WI38 (cell line): ENCODE measurements around the gene AGBL4.

ENCODE experiments used
- H3K4me3 ChIP-seq: 2 replicates; pipeline ENCODE4 v1.5.1; 2011; ENCODE audit warnings: low read depth, mild to moderate bottlenecking, control low read depth, low read length
- TF ChIP-seq, protein P1 (sequence below): IDR thresholded peaks from 2 replicates; pipeline ENCODE4 v1.5.1; 2012; ENCODE audit warnings: low read depth, mild to moderate bottlenecking, control low read depth, low read length

The AGBL4 gene

DNA sequence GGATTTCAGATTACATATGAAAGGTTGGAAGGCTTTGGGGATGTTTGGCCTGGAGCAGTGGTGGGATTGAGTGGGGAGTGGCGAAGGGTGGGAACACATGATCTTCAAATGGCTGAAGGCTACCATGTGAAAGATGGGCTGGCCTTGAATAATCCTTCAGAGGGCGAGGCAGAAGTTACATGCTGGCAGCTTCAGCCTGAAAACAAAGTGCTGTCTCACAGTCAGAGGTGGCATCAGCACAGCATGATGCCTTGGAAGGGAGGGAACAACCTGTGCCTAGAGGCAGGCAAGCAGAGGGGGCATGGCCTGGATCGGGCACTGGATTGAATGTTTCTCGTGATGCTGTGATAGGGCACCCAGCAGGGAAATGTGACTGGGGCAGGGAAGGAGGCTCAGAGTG lies 1377.9 kb downstream of the AGBL4 start:
- TF ChIP-seq, protein P1, sequence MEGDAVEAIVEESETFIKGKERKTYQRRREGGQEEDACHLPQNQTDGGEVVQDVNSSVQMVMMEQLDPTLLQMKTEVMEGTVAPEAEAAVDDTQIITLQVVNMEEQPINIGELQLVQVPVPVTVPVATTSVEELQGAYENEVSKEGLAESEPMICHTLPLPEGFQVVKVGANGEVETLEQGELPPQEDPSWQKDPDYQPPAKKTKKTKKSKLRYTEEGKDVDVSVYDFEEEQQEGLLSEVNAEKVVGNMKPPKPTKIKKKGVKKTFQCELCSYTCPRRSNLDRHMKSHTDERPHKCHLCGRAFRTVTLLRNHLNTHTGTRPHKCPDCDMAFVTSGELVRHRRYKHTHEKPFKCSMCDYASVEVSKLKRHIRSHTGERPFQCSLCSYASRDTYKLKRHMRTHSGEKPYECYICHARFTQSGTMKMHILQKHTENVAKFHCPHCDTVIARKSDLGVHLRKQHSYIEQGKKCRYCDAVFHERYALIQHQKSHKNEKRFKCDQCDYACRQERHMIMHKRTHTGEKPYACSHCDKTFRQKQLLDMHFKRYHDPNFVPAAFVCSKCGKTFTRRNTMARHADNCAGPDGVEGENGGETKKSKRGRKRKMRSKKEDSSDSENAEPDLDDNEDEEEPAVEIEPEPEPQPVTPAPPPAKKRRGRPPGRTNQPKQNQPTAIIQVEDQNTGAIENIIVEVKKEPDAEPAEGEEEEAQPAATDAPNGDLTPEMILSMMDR = no peak
- no peak overlapping the region for H3K4me3 ChIP-seq

DNA sequence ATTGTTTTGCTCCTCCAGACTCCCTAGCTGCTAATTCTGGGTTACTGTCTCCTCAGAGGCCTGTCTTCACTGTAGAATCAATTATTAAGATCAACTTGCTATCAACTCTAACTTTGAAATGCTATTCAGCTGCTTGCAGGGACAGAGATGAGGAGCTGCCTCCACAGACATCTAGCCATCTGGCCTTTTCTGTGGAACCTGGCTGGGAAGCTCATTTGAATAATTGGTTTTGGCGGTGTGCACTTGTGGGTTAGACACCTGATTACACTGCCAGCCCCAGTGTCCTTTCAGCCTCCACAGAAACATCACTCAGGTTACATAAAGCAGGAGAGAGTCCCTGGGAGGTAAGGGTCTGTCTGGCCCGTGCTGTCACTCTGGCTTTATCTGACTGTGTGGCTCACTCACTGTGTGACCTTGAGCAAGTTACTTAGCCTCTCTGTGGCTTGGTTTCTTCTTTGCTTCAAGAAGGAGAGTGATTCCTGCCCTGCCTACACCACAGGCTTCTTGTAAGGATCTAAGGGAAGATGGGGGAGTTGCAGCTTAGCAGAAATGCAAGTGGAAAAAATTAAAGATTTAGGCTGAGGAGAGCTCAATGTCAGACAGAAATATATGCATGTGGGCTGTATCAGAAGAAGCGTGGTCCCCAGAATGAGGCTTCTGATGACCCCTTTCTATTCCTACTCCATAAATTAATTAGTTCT lies 1378.7 kb downstream of the AGBL4 start:
- no peak overlapping the region for H3K4me3 ChIP-seq
- TF ChIP-seq, protein P1 = no peak

DNA sequence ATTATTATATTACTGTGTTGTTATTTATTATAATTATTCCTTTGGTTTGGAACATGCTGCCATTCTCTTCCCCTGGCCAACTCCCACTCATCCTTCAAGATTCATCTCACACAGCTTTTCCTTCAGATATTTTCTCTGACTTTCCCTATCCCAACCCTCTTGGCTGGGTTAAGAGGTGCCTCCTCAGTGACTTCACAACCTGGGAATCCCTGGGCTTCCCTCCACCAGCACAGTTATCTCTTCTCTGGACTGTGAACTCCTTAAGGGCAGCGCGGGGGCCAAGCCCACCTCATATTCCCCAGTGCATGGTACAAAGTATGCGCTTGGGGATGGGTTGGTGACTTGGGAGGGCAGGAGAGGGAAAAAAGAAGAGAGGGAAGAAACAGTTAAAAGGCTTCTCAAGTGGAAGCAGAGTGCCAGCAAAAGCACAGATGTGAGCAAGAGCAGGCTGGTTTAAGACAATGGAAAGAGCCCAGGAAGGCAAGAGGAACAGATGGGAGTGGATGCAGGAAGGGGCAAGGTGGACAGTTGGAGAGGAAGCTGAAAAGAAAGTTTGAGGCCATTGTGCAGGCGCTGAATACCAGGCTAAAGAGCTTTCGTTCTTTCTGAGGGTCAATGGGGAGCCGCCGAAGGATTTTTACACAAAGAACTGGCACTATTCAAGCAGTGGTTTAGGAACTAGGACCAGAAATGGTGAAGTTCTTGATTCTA lies 1379.4 kb downstream of the AGBL4 start:
- TF ChIP-seq, protein P1 = no peak
- H3K4me3 ChIP-seq = no peak overlapping the region

DNA sequence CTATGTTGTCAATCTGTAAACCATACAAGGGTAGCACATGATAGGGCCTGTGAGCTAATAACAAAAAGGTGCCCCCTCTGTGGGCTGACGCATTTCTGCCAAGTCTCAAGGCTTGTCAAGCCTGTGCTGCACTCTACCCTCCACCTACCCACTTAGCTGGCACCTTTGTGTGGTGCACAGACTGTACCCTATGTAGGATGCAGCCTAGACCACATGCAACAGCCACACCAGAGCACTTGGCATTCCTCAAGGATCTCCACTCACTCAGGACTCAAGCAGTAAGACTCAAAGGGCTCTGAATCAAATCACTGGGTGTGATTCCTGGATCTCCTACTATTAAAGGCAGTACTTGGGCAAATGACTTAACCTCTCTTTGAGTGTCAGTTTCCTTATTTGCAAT lies 1380.6 kb downstream of the AGBL4 start:
- TF ChIP-seq, protein P1 = no peak
- no peak overlapping the region for H3K4me3 ChIP-seq

DNA sequence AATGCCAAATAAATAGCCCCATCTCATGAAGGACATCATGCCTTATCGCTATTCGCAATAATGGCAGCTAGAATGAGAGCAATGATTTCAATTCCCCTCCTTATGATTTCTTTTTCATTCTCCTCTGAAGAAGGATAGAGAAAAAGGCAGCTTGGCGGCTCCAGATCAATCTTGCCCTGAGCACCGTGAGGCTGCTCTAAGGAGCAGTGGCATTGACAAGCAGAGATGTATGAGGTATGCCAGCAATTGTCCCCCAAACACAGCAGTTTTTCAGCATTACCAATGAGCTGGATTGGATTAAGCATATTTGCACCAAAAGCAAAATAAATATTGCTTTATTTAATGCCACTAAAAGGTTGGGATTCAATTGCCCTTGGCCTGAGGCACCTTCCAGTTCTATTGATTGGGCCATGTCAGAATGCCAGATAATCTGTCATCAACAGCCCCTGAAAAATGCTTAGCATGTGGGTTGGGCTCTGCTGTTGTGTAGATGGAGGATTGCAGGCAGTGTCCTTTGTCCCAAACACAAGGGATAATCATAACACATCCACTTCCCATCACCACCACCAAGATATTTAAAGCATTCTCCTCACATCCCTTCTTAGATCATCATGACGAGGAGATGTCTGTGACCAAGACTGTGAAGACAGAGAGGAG lies 1382.8 kb downstream of the AGBL4 start:
- H3K4me3 ChIP-seq = no peak overlapping the region
- TF ChIP-seq, protein P1 = no peak

DNA sequence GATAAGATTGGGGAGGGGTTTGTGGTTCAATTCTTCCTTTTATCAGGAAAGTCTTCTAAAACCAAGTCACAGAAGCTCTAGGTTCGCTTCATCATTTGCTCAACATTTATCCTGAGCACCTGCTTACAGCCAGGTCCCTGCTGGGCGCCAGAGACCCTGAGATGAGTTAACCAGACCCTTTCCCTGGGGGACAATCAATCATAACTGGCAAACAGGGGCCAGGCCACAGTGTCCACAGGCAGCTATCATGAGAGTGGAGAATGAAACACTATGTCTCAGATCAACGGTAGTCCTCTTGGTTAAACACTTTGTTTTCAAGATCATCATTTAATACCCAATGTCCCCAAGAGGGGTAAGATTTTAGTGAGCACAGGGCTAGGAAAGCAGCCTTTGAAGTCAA lies 1393.9 kb downstream of the AGBL4 start:
- H3K4me3 ChIP-seq = no peak overlapping the region
- TF ChIP-seq, protein P1 = no peak

DNA sequence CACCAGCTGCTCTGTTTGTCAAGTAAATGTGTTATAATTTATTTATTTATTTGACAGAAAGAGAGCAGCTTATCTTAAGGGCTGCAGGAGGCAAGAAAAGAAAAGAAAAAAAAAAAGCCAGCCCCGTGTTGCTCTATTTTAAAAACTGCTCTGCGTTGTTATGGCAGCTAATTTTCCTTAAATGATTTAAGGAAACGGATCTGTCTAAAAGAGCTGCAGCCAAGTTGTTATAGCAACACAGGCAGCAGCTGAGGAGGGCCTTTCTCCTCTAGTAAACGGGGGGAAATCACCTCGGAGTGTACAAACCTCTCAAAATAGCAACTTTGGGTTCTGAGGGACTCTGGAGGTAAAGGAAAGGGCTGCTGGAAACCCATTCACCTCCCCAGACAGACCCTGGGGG lies 1396.3 kb downstream of the AGBL4 start:
- H3K4me3 ChIP-seq = no peak overlapping the region
- TF ChIP-seq, protein P1 = no peak
